Endothelial cell (in vitro differentiated cells): ENCODE measurements around the gene ABAT. TPM values are rescaled to one million over a fixed set of nuclear protein-coding genes. Genes with fewer than 3 reads are reported as not detected.

Experiments
- DNase-seq: peaks from one replicate; pipeline ENCODE4 v3.0.0; 2021; ENCODE audit warnings: low spot score
- H3K27ac Mint-ChIP-seq: one replicate; pipeline ENCODE4 v1.8.0; 2021; ENCODE audit warnings: mixed read lengths, inconsistent platforms; ENCODE audit not compliant: unreplicated experiment
- H3K27me3 Mint-ChIP-seq: one replicate; pipeline ENCODE4 v1.8.0; 2021; ENCODE audit warnings: mild to moderate bottlenecking, moderate library complexity, mixed read lengths, inconsistent platforms; ENCODE audit not compliant: unreplicated experiment
- H3K36me3 Mint-ChIP-seq: one replicate; pipeline ENCODE4 v1.8.0; 2021; ENCODE audit warnings: mild to moderate bottlenecking, low read depth, mixed read lengths, inconsistent platforms; ENCODE audit not compliant: unreplicated experiment
- H3K4me1 Mint-ChIP-seq: one replicate; pipeline ENCODE4 v1.8.0; 2021; ENCODE audit warnings: mild to moderate bottlenecking, mixed read lengths, inconsistent platforms; ENCODE audit not compliant: unreplicated experiment
- H3K4me3 Mint-ChIP-seq: one replicate; pipeline ENCODE4 v1.8.0; 2021; ENCODE audit warnings: mild to moderate bottlenecking, mixed read lengths, inconsistent platforms; ENCODE audit not compliant: unreplicated experiment
- H3K9me3 Mint-ChIP-seq: one replicate; pipeline ENCODE4 v1.8.0; 2021; ENCODE audit warnings: mixed read lengths, inconsistent platforms; ENCODE audit not compliant: unreplicated experiment
- CTCF ChIP-seq: fragments of 200-600 bp; sonication (generic); IDR thresholded peaks from one replicate; pipeline ENCODE4 v1.5.0; 2021; ENCODE audit warnings: antibody characterized with exemption; ENCODE audit not compliant: unreplicated experiment
- total RNA-seq: library from RNA; stranded (reverse); fragmentation: NEBNext Ultra II Directional; extraction: Animal tissue kit (Norgen Biotek cat#: 25700); gene quantifications from one replicate; pipeline ENCODE4 v1.2.1, GENCODE V29; 2021; ENCODE audit not compliant: unreplicated experiment

Gene ABAT
- total RNA-seq, 1 donor from 2014 or later, result 1.6 TPM

GRCh38 chr16:8762254-8762653 lies 87.8 kb downstream of the ABAT start:
- TF ChIP-seq CTCF, result no peak

GRCh38 chr16:8763083-8763482 lies 88.7 kb downstream of the ABAT start:
- no peaks in the 10 kb centered on the region for H3K9me3 Mint-ChIP-seq
- H3K27ac Mint-ChIP-seq, result no peak overlapping the region
- H3K36me3 Mint-ChIP-seq, result no peaks in the 10 kb centered on the region
- H3K4me3 Mint-ChIP-seq, result no peak overlapping the region
- TF ChIP-seq CTCF, result no peak
- H3K4me1 Mint-ChIP-seq, result no peaks in the 10 kb centered on the region
- no peaks in the 10 kb centered on the region for H3K27me3 Mint-ChIP-seq
- no peak for DNase-seq

More at GRCh38 chr16:8762254-8762653, 87.8 kb downstream of the ABAT start:
- H3K4me1 Mint-ChIP-seq, result no peaks in the 10 kb centered on the region
- H3K4me3 Mint-ChIP-seq, result no peak overlapping the region
- no peaks in the 10 kb centered on the region for H3K27me3 Mint-ChIP-seq
- H3K9me3 Mint-ChIP-seq, result no peaks in the 10 kb centered on the region
- DNase-seq, result no peak
- no peaks in the 10 kb centered on the region for H3K36me3 Mint-ChIP-seq
- no peak overlapping the region for H3K27ac Mint-ChIP-seq

GRCh38 chr16:8763899-8764298 lies 89.5 kb downstream of the ABAT start:
- no peaks in the 10 kb centered on the region for H3K9me3 Mint-ChIP-seq
- H3K27me3 Mint-ChIP-seq, result no peaks in the 10 kb centered on the region
- H3K4me1 Mint-ChIP-seq, result no peaks in the 10 kb centered on the region
- no peak overlapping the region for H3K4me3 Mint-ChIP-seq
- no peak for DNase-seq
- H3K27ac Mint-ChIP-seq, result no peak overlapping the region
- no peak for TF ChIP-seq CTCF
- no peaks in the 10 kb centered on the region for H3K36me3 Mint-ChIP-seq

GRCh38 chr16:8764525-8765250 lies 90.3 kb downstream of the ABAT start:
- no peaks in the 10 kb centered on the region for H3K9me3 Mint-ChIP-seq

More at GRCh38 chr16:8764525-8765250, 90.3 kb downstream of the ABAT start:
- Mint-ChIP-seq H3K27me3 (no peaks in the 10 kb centered on the region), H3K36me3 (no peaks in the 10 kb centered on the region), H3K27ac (no peak overlapping the region), H3K4me1 (no peaks in the 10 kb centered on the region), H3K4me3 (no peak overlapping the region)
- TF ChIP-seq CTCF, result no peak
- DNase-seq, result no peak
